ENCODE measurements around the gene SIGLEC10.
"Not testable (repeated sequence)": the region's sequence is repeated elsewhere in the genome, so short reads cannot be mapped to it uniquely, and the experiment has no call there.

SIGLEC10 gene

DNA sequence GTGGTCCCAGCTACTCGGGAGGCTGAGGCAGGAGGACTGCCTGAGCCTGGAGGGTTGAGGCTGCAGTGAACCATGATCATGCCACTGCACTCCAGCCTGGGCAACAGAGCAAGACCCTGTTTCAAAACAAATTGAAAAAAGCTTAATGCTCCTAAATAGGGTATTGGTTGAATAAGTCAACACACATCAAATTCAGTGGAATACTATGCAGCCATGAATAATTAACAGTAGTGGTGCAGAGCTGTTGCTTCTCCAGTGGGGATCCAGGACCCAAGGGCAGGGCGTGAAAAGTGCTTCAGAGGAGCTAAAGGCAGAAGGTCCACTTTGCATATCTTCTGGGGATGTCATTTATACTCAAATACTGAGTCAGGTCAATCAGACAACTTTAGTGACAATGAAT, 22.6 kb upstream of the SIGLEC10 start:
- no peak for DNase-seq (ENCODE audit: low spot score)

DNA sequence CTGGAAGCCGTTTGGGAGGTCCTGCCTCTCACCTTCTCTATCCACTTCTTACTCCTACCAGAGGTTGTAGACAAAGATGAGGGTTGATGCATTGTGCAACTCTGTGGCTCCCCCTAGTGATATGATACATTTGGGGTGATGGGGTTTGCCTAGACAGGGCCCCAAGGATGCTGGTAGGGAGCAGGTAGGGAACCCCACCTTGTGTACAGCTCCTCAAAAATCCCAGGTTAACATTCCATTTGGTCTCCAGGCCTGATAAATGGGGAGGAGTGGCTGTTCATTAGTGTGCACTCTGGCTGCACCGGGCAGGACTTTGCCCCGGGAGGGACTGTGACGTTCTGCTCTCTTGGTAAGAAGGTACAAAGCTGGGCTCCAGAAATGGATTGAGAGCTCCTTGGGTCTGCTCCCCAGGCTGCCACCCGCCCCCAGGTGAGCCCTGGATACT, 21.6 kb upstream of the SIGLEC10 start:
- DNase-seq (ENCODE audit: low spot score) = no peak

DNA sequence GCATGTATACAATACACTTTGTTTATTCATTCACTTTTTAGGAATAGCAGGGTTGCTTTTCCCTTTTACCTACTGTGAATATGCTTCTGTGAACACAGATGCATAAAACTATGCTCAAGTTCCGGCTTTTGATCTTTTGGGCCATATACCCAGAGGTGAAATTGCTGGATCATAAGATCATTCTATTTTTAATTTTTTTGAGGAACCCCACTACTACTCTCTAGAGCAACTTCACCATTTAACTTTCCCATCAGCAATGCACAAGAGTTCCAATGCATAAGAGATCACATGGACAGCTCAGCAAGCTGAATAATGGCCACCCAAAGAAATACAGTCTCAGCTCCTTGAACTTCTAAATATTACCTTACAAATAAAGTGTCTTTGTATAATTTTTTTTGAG, 17.0 kb upstream of the SIGLEC10 start:
- no peak for DNase-seq (ENCODE audit: low spot score)

DNA sequence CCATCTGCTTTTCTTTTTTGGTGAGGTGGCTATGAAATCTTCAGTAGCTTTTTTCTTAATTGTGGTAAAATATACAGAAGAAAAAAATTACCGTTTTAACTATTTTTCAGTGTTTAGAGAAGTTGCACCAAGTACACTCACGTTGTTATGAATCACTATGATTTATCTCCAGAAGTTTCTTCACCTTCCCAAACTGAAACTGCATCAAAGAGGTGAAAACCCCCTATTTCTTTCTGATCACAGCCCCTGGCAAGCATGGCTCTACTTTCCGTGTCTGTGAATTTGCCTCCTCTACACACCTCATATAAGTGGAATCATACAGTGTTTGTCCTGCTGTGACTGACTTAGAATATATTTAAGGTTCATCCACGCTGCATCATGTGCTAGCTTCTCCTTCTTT, 15.6 kb upstream of the SIGLEC10 start:
- DNase-seq (ENCODE audit: low spot score) = no peak

DNA sequence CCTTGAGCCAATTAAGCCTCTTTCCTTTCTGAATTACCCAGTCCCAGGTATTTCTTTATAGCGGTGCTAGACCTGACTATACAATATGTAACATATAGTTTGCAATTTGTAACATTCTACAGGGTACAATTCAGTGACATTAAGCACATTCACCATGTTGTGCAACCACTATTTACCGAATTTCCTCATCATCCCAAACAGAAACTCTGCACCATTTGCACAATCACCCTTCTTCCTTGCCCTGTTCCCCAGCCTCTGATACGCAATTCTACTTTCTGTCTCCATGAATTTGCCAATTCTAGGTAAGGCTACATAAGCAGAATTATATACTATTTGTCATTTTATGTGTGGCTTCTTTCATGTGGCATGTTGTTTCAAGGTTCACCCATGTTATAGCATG, 13.7 kb upstream of the SIGLEC10 start:
- DNase-seq (ENCODE audit: low spot score) = no peak

DNA sequence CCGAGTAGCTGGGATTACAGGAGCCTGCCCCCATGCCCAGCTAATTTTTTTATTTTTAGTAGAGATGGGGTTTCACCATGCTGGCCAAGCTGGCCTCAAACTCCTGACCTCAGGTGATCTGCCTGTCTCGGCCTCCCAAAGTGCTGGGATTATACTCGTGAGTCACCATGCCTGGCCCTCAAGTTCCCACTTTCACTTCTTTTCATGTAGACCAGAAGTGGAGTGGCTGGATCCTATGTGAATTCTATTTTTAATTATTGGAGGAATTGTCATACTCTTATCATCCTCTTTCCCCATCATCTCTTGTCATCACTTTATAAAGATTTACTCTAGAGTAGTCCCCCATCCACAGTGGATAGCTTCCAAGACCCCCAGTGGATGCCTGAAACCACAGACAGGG, 12.8 kb upstream of the SIGLEC10 start:
- no peak for DNase-seq (ENCODE audit: low spot score)

DNA sequence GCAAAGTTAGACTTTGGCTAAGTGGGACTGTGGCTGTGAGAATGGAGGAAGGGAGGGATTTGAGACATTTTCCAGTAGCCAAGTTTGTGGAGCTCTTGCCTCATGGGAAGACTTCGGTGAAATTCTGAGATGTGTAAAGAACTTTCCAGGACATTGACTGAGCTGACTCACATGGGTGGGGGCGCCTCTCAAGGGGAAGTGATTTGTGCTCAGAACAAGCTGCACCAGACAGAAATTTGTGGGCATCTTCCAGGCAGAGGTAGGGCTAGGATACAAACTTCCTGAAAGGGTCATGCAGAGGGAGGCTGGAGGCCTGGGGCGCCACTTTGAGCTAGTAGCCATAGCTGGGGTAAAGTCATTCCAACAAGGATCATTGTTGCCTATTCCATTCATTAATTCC, 9.8 kb upstream of the SIGLEC10 start:
- no peak for DNase-seq (ENCODE audit: low spot score)

DNA sequence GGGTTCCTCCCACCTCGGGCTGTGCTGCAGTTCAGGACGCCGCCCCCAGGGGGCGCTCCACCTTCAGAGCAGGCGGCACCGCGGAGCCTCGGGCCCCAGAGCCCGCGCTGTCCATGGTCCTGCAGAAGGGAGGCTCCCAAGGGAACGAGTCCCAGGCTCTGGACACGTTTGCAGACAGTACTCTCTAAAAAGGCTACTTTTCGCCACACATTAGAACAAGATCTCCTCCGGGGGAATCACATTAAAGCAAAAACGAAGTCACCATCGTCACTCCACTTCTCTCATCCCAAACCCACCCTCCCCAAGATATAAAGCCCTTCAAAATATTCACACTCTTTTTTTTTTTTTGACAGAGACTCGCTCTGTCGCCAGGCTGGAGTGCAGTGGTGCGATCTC, 4.6 kb upstream of the SIGLEC10 start:
- DNase-seq (ENCODE audit: low spot score) = peak; percentile 96

DNA sequence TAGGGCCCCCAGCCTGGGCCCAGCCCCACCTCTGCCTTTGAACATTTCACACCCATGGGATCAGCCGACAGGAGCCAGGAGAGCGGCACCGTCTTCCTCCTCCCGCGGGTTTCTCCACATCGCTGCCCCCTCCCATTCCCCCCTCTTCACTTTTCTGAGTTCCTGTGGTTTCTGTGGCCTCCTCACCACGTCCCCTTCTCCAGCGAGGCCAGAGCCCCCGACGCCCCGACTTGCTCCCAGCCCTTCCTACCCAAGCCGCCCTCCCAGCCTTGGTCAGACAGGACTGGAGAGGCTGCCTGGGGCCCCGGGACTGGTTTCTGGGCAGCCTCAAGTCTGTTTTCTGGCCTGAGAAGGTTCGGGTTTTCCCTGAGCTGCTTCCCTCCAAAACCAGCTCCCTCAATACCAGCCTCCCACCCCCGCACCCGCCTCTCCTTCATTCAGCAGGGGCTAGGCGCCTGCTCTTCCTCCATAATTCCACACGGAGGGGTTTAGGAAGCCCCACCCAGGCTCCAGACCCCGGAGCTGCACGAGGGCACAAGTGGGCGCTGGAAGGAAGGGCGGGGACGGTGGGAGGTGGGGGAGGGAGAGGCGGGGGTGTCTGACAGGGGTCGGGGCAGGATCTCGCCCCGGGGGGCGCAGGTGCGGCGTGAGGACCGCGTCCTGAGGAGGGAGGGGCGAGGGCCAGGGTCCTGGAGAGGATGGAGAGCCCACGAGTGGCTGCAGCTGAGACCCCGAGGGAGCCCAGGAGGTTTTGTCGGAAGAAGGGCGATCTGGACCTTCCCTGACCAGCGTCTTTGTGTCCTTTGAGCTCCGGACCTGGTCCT, 4.0 kb upstream of the SIGLEC10 start:
- no peak for DNase-seq (ENCODE audit: low spot score)

DNA sequence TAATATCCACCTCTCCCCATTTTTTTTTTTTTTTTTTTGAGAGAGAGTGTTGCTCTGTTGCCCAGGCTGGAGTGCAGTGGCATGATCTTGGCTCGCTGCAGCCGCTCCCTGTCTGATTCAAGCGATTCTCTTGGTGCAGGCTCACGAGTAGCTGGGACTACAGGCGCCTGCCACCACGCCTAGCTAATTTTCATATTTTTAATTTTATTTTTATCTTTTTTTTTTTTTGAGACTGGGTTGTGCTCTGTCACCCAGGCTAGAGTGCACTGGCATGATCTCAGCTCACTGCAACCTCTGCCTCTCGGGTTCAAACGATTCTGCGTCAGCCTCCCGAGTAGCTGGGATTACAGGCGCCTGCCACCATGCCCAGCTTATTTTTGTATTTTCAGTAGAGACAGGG, 3.1 kb upstream of the SIGLEC10 start:
- not testable (repeated sequence) for DNase-seq (ENCODE audit: low spot score)

DNA sequence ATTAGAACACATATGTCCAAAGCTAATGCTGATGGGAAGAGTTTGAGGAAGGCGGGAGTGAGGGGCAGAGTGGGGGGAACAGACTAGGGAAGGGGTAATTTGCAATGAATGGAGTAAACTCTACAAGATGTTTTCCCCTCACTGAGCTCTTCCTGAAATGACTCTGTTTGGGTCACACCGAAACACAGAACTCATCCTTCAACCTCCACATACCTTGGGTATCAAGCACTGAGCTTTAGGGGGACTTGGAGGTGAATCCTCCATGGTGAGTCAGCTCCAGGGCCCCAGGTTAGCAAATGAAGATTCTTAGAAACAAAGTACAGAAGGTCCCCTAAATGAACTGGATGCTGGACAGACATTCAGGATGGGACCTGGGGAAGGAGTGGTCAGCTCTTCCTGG, 1.3 kb upstream of the SIGLEC10 start:
- no peak for DNase-seq (ENCODE audit: low spot score)

DNA sequence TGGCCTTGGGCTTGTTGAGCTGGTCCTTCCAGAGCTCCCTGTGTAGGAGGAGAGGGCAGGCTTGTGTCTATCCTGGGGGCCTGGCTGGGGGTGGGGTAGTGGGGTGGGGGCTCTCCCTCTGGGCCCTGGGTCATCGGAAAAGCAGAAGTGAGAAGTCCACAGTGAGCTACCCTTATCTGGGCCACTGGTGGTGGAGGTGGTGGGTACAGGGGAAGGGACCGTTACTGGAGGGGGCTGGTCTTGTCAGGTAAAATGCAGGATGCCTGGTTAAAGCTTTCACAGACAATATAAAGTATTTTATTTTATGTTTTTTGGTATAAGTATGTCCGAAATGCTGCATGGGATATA, 342 bp upstream of the SIGLEC10 start:
- DNase-seq (ENCODE audit: low spot score) = no peak

DNA sequence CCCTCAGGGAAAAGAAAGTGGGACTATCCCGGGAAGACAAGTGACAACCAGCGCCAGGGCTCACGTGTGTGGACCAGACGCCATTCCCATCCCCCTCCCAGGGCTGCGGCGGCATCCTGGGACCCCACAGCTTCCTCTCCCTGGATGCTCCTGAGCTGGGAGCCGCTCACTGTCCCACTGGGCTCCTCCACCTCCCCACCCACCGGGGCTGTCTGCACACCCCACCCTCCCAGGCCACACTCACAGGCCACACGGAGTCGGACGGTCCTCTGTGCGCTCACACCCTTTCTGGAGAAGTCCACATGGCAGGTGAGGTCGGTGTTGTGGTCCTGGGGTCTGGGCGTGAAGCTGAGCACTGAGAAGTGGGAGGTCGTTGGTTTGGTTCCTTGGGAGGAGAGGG, 1.0 kb downstream of the SIGLEC10 start:
- not testable (repeated sequence) for DNase-seq (ENCODE audit: low spot score)

DNA sequence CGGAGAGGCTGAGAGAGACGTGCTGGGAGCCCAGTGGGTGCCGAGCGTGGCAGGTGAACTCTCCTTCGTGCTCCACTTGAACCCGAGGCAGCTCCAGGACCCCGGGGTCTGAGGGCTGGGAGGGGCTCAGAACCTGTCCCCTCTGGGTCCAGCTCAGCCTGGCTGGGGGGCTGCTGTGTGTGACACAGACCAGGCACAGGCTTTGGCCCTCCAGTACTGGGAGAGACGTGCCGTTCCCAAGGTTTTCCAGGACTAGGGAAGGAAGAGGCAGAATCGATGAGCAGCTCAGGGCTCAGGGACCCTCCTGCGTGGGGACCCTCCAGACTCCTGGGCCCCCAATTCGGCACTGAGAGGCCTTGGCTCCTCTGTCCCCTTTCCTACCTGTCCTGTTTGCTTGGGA, 2.3 kb downstream of the SIGLEC10 start:
- DNase-seq (ENCODE audit: low spot score) = no peak

DNA sequence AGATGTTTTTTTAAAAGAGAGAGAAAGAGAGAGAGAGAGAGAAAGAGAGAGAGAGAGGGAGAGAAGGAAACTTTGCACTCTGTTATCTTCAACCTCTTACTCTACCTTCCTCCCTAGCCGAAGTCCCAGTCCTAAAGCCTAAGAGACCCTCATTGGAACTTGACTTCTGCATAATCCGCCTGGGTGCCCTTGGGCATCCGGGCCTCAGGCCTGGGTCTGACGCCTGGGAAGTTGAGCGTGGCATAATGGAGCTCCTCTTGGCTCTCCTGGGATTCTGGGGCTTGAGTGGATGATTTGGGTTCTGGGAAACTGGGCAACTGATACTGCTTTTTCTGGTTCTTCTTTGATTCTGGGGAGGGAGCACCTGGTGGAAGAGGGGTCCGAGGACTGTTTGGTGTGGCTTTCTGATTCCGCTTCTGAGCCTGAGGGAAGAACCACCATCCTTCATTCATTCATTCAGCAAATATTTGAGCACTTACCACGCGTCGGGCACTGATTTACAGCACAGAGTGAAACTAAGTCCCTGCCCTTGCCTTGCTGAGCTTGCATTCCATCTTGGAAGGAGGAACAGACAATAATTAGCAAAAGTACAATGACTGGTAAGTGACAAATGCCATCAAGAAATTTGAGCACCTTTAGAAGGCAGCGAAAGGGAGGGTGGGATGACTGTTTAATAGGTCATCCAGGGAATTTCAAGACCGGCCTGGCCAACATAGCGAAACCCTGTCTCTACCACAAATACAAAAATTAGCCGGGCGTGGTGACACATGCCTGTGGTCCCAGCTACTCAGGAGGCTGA, 6.3 kb downstream of the SIGLEC10 start:
- DNase-seq (ENCODE audit: low spot score) = no peak

DNA sequence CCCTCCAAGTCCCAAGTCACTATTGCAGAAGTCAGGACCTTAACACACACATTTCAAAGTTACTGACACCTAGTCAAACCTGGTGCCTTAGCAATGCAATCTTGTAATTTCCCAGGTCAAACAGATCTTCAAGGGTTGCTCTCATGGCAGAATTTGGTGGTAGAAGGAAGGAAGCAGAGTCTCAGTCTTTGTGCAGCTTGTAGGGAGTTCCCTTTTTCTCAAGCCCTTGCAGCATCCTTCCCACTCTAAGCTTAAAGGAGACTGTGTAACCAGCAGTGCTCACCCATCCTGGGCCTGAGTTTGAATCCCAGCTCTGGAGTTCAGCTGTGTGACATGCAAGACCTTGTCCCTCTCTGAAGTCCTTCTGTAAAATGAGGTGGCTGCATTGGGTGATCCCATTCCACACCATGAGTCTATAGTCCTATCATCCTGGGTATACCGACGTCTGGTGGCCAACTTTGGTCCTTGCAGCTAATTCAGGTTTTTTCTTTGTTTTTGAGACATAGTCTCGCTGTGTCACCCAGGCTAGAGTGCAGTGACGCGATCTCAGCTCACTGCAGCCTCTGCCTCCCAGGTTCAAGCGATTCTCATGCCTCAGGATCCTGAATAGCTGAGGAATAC, 9.8 kb downstream of the SIGLEC10 start:
- no peak for DNase-seq (ENCODE audit: low spot score)

DNA sequence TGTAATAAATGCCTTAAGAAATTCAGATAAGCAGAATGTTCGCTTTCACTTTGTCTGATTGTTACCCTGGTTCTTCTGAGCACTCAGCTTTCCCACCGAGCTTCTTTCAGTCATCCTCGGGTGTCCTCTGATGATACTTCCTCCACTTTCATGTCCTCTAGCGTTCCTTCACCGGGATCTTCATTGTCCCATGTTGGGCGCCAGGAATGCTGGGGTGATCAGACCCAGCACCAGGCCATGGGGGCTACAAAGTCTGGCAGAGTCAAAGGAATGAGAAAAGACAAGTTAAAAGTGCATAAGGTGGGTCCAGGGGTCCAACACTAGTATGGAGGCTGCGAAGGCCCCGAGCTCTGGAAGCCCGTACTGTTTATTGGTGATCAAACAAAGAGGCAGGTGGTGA, 15.3 kb downstream of the SIGLEC10 start:
- no peak for DNase-seq (ENCODE audit: low spot score)

DNA sequence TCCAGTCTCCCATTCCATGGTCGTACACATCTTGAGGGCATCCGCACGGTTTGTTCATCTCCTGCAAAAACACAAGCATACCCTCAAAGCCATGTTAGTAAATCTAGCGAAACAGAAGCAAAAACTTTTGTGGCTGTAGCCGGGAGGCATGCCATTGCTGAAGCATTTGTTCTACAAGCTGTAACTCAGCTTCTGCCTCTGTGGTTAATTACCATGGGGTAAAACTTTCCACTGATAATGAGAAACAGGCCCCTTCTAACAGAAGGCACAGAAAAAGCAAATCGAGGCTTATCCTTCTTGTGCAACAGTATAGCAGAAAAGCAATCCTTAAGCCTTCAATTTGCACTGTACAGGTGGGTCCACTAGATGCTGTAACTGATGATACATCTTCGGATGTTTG, 17.5 kb downstream of the SIGLEC10 start:
- not testable (repeated sequence) for DNase-seq (ENCODE audit: low spot score)

DNA sequence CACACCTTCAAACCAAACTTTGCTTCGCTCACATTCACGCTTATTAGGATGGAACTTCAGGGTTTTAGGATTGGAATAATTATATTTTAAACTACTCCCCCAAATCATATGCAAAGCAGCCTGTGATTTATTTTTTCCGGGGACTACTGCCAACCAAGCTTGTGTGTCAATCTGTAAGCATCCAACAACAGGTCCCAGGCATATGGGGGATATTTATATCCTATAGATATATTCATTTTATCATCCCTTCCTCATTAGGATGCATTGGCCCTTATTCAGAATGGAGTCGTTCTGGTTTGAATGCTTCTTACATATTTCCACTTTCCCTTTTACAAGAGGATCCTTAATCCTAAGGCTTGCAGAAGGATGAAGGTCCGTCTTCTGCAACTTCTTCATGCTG, 18.2 kb downstream of the SIGLEC10 start:
- DNase-seq (ENCODE audit: low spot score) = no peak

DNA sequence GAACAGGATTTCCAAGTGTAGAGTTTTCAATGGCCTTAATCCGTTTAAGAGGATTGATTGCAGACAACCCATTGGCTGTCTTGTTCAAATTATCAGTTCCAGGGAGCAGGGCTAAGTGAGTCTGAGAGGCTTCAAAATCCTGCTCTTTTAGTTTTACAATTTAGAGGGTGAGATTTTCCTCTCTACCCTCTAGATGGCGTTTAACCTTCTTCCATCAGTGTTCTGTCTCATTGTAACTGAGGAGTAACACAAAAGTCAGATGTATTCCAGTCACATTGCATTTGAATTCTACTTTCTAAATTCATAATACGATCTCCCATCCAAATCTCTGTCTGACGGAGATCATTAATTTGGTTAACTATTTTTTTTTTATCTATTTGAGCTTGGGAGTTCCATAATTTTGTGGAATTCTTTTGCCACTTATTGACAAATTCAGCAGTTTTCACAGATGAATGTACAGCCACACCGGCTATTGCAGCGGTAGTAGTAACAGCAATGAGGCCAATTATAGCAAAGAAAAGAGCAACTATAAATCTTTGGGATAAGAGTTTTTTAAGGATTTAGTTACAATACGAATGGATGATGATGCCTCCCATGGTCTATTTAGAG, 19.2 kb downstream of the SIGLEC10 start:
- no peak for DNase-seq (ENCODE audit: low spot score)

DNA sequence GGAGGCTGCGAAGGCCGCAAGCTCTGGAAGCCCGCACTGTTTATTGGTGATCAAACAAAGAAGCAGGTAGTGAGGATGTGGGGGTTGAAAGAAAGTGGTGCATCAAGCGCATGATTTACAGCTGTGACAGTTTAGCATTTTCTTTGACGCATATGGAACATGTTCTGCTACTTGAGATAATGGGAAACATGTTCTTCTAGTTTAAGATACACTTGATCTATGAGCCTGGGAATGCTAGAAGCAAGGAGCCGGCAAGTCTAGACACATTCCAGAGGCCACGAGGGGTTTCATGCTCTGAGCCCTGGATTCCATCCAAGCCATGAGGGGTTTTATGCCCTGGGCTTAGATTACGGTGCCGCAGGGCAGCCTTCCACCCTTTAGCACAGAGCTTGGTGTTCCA, 20.0 kb downstream of the SIGLEC10 start:
- DNase-seq (ENCODE audit: low spot score) = not testable (repeated sequence)

DNA sequence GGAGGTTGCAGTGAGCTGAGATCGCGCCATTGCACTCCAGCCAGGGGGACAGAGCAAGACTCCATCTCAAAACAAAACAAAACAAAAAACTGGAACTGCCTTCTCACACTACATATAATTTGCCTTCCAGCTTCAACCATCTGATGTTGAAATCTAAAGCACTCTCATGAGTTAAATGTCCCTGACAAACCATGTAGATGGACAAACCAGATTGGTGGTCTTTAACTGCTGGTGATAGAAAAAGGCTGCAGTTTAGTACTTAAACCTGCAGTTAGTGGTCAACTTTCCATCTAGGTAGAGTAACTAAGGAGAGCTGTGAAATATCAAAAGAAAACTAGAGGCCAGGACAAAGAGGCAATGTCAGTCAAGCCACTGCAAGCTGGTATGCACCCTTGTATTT, 21.3 kb downstream of the SIGLEC10 start:
- no peak for DNase-seq (ENCODE audit: low spot score)

Data from ecto neural progenitor cell (in vitro differentiated cells).